ENCODE measurements around the gene FAM118B.

Gene FAM118B

GRCh38 chr11:126186708-126187529 lies 24.7 kb upstream of the FAM118B start:
- DNase-seq: no peak

- DNase-seq: no peak
These were observed 23.1 kb upstream of the FAM118B start for GRCh38 chr11:126188332-126189108.

GRCh38 chr11:126189109-126189929 lies 22.3 kb upstream of the FAM118B start:
- DNase-seq: no peak

GRCh38 chr11:126190792-126191191 lies 20.8 kb upstream of the FAM118B start:
- DNase-seq: no peak

- no peak for DNase-seq
These were observed 20.1 kb upstream of the FAM118B start for GRCh38 chr11:126191379-126192073.

- no peak for DNase-seq
These were observed 19.2 kb upstream of the FAM118B start for GRCh38 chr11:126192361-126192760.

- DNase-seq: no peak
These were observed 18.5 kb upstream of the FAM118B start for GRCh38 chr11:126193038-126193478.

- DNase-seq: no peak
These were observed 17.4 kb upstream of the FAM118B start for GRCh38 chr11:126194121-126194543.

- no peak for DNase-seq
These were observed 16.5 kb upstream of the FAM118B start for GRCh38 chr11:126195119-126195518.

GRCh38 chr11:126197277-126197939 lies 14.2 kb upstream of the FAM118B start:
- DNase-seq: no peak

GRCh38 chr11:126198648-126199047 lies 12.9 kb upstream of the FAM118B start:
- DNase-seq: no peak

- DNase-seq: no peak
These were observed 8.8 kb upstream of the FAM118B start for GRCh38 chr11:126202646-126203359.

GRCh38 chr11:126205359-126205758 lies 6.2 kb upstream of the FAM118B start:
- DNase-seq: no peak

GRCh38 chr11:126207896-126208295 lies 3.7 kb upstream of the FAM118B start:
- DNase-seq: no peak

- no peak for DNase-seq
These were observed 729 bp upstream of the FAM118B start for GRCh38 chr11:126210871-126211235.

- no peak for DNase-seq
These were observed 593 bp downstream of the FAM118B start for GRCh38 chr11:126212089-126212660.

- no peak for DNase-seq
These were observed 2.9 kb downstream of the FAM118B start for GRCh38 chr11:126214441-126214840.

- DNase-seq: no peak
These were observed 3.3 kb downstream of the FAM118B start for GRCh38 chr11:126214841-126215240.

- no peak for DNase-seq
These were observed 5.1 kb downstream of the FAM118B start for GRCh38 chr11:126216526-126217305.

GRCh38 chr11:126217491-126217890 lies 5.9 kb downstream of the FAM118B start:
- DNase-seq: no peak
